Activated CD4-positive, alpha-beta T cell treated with anti-CD3 and anti-CD28 coated beads, Interleukin-2, amount 50 U/mL, for 4 hours (primary cell): ENCODE measurements around the gene MPIG6B.

Experiments
- DNase-seq, 2 experiments: peaks; one replicate each; pipeline ENCODE4 v3.0.0-alpha.2; 2020

Gene MPIG6B

GRCh38 chr6:31739639-31740396 is 16.6 kb downstream of the MPIG6B start, which contains the start of gene MSH5:
Gene MSH5, plus strand, starts transcription at chr6:31740005. Its CDS starts 462 bp downstream, at chr6:31740467.
- peak; percentile 91 to 92 for DNase-seq

- no peak for DNase-seq
These were observed 17.4 kb downstream of the MPIG6B start for GRCh38 chr6:31740397-31741223.

DNA sequence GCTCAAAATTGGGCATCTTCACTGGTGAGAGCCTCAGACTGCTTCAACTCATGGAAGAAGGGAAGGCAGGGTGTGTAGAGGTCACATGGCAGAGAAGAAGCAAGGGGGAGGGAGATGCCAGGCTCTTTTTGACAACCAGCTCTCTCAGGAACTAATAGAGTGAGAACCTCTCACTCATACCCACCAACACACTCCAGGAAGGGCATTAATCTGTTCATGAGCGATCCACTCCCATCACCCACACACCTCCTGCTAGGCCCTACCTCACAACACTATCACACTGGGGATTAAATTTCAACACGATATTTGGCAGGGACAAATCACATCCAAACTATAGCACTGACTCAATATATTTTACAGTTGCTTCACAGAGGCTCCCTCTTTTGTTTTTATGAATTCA is 18.6 kb downstream of the MPIG6B start:
- DNase-seq = no peak

- DNase-seq = no peak
These were observed 19.7 kb downstream of the MPIG6B start for GRCh38 chr6:31742894-31743293.

GRCh38 chr6:31744422-31744821 is 21.2 kb downstream of the MPIG6B start:
- no peak for DNase-seq

- DNase-seq = no peak
These were observed 26.3 kb downstream of the MPIG6B start for GRCh38 chr6:31749301-31750036.

GRCh38 chr6:31750411-31751022 is 27.3 kb downstream of the MPIG6B start:
- DNase-seq = no peak

GRCh38 chr6:31752739-31753319 is 29.7 kb downstream of the MPIG6B start:
- no peak for DNase-seq

DNA sequence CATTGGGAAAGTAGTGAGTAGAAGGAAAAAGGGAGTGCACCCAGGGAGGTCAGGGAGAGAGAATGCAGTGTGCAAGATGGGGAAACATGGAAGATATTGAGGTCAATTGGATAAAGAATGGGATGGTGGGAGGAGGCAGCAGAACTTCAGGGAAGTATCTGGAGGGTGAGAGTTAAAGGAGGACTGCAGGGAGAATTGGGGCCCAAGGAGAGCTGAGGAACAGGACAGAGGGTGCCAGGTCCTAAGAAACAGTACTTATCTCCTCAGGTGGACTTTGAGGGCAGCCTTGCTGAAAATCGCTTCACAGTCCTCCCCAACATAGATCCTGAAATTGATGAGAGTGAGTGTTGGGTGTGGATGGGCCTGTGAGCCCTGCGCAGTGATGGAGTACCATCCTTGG is 35.1 kb downstream of the MPIG6B start:
- DNase-seq = no peak

DNA sequence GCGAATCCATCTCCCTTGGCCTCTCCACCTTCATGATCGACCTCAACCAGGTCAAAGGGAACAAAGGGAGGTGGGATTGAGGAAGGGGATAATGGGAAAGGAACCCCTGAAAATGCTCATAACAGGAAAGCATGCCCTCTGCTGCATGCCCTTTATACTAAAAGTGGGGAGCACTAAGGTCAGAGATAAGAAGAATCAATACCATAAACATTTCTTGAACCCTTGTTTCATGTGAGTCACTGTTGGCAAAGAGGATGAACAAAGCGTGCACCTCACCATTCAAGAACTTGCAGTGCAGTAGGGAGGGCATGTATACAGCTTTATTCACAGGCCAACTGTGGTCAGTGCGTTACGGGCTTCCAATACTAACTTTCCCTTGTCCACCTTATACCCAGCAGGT is 37.6 kb downstream of the MPIG6B start:
- DNase-seq = no peak

DNA sequence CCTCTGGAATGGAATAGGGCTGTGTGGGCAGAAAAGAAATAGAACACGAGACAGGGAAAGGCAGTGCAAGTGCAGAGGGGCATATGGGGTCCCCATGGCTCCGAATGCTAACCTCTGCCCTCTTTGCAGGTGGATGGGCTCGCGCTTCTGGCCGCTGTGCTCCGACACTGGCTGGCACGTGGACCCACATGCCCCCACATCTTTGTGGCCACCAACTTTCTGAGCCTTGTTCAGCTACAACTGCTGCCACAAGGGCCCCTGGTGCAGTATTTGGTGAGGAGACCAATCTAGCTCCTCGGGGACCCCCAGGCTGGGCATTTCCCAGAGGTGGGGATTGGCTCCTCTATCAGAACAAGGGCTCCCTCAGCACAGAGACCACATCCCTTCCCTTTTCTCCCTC is 38.2 kb downstream of the MPIG6B start:
- no peak for DNase-seq

DNA sequence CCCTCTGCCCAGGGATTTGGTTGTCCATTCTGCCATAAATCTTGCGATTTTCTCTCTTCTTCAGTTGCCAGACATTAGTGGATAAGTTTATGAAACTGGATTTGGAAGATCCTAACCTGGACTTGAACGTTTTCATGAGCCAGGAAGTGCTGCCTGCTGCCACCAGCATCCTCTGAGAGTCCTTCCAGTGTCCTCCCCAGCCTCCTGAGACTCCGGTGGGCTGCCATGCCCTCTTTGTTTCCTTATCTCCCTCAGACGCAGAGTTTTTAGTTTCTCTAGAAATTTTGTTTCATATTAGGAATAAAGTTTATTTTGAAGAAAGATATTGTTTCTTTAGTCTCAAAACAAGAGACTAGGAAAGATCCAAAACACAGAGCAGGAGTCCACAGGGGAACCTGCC is 39.2 kb downstream of the MPIG6B start, which contains the start of gene SAPCD1:
SAPCD1 (plus strand) TSS at position 301 of the 400 bp plus-strand sequence. CDS start 399 bp downstream, outside the sequence.
- DNase-seq = no peak

GRCh38 chr6:31762878-31763618 is 39.9 kb downstream of the MPIG6B start:
- DNase-seq = no peak

- DNase-seq = no peak
These were observed 40.4 kb downstream of the MPIG6B start for GRCh38 chr6:31763619-31763940.

- DNase-seq = no peak
These were observed 41.0 kb downstream of the MPIG6B start for GRCh38 chr6:31764198-31764597.

DNA sequence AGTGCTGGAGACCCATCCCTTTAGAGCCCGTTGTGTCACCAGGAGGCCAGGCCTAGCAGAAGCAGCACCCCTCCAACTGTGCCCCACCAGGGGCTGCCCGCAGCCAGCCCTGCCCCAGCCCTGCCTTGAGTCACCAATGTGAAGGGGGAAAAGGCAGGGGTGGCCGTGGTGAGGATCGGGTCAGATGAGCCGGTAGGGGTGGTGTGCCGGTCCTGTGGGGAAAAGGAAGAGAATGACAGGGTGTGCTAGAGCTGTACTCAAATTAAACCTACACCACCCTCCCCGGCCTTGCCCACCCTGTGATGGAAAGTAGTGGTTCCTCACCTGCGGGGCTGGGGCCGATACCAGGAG is 42.4 kb downstream of the MPIG6B start:
- DNase-seq = no peak

DNA sequence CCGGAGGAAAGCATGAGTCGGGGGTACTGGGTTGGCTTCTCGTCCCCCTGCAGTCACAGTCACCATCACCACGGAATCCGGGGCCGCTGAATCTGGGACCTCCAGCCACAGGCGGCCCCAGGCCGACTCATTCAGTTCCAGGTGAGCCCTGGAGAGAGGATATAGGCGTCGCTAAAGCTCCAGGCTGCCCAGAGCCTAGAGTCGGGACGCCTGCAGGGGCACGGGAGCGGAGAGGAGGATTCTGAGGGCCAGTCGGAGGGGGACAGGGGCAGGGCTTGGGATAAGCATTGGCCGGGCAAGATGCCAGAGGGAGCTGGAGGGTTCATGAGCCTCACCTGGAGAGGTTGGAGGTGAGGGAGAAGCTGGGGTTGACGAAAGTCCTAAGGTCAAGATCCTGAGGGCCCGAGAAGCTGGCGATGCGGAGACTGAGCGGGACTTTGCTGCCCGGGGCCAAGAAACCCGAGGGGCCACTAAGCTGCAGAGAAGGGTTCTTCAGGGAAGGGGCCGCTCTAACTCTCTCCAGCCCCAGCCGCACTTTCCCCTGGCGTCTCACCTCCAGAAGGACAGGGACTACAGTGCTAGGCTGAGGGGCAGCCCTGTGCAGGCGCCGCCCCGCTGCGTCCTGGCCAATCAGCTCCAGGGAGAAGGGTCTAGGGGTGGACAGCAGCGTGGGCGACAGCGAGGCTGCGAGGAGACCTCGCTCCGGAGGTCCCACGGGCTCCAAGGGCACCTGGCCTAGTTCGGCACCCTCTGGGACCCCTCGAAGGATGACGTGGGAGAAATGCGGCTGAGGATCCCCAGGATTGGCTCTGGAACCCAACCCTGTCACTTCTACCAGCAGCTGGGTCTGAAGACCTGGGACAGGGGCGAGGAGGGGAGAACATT is 43.0 kb downstream of the MPIG6B start:
- no peak for DNase-seq

DNA sequence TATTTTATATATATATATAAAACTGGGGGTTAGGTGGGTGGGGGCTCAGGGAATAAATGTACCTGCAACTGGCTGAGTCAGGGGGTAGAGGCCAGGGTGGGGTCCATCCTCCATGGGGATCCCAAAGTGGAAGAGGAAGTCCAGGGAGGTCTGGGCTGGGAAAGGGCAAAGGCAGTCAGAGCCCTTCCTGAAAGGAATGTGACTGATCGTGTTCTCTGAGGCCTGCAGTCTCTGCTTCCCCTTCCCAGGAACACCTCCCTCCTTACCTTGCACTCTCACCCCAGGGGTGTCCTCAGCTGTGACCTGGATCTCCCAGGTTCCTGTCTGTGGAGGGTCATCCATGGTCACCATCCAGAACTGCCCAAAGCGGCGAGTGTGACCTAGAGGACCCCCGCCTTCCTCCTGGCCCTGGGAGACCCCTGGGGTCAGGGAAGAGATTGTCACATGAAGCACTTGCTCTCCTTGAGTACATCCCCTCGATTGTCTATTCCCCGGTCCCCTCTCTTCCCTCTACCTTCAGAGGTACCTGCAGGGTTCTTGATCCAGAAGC is 44.0 kb downstream of the MPIG6B start:
- no peak for DNase-seq

- no peak for DNase-seq
These were observed 45.4 kb downstream of the MPIG6B start for GRCh38 chr6:31768363-31769257.
